ENCODE measurements around the gene MYORG. TPM values are rescaled to one million over a fixed set of nuclear protein-coding genes. Genes with fewer than 3 reads are reported as not detected.

The MYORG gene
- total and polyA plus RNA-seq, 10 of the 15 experiments (the other 5 are each of a cell fraction or from before 2014, with no cell fraction given), result 0.05 to 0.36 (median 0.10) TPM; not detected in 1

GRCh38 chr9:34379334-34380033 is 2.8 kb upstream of the MYORG start:
- H3K36me3 ChIP-seq (ENCODE audit: control insufficient read depth in 2 of 2, insufficient read depth in 2 of 2, low read length in 1 of 2), result no peaks in the 10 kb centered on the region
- FAIRE-seq, result peak; percentile 99
- no peak overlapping the region for H3K27ac ChIP-seq (ENCODE audit: control insufficient read depth, insufficient read depth)
- TF ChIP-seq CUX1 (IDR thresholded peaks at IDR 0.05; ENCODE audit: insufficient replicate concordance, low read depth, low read length), result no peak
- peak; percentile 75 for TF ChIP-seq NR2F1 (conservative IDR thresholded peaks at IDR 0.05)
- peak; percentile 35; the same call in 1 of the 2 replicates for TF ChIP-seq PKNOX1 (IDR thresholded peaks at IDR 0.05)
- TF ChIP-seq TAF1 (IDR thresholded peaks at IDR 0.05; ENCODE audit: borderline replicate concordance, low read depth, low read length), result no peak
- TF ChIP-seq CREM (IDR thresholded peaks at IDR 0.05; ENCODE audit: low read depth), result peak; percentile 42; the same call in 1 of the 2 replicates
- TF ChIP-seq SKIL (IDR thresholded peaks at IDR 0.05; ENCODE audit: low read depth, poor library complexity, severe bottlenecking), result peak; percentile 20
- peak; percentile 45; the same call in 1 of the 2 replicates for TF ChIP-seq JUNB (IDR thresholded peaks at IDR 0.05)
- TF ChIP-seq SIN3A (IDR thresholded peaks at IDR 0.05; ENCODE audit: low read depth, low read length), result peak; percentile 50; the same call in 1 of the 2 replicates
- no peak for TF ChIP-seq STAT1 (conservative IDR thresholded peaks at IDR 0.05)
- TF ChIP-seq SMC3 (IDR thresholded peaks at IDR 0.05; ENCODE audit: borderline replicate concordance, low read length), result peak; percentile 82
- TF ChIP-seq RAD21 (IDR thresholded peaks at IDR 0.05; ENCODE audit: insufficient read depth, low read depth, low read length), result peak; percentile 85

More at GRCh38 chr9:34379334-34380033, 2.8 kb upstream of the MYORG start:
- Histone ChIP-seq H3K4me2 (ENCODE audit: control insufficient read depth, insufficient read depth) (peak overlapping the region; percentile 97), H3K79me2 (ENCODE audit: control insufficient read depth, insufficient read depth, low read length) (no peaks in the 10 kb centered on the region), H3K4me3 (peak overlapping the region; percentile 64), H3K9me3 (replicated peaks; ENCODE audit: control insufficient read depth, insufficient read depth, low read length) (no peaks in the 10 kb centered on the region), H3K27me3 (replicated peaks in 1 of 2; ENCODE audit: control insufficient read depth in 2 of 2, insufficient read depth in 2 of 2, low read length in 1 of 2) (peaks cover 5 to 12% of the 10 kb centered on the region in 2 experiments), H4K20me1 (ENCODE audit: control insufficient read depth, insufficient read depth) (no peaks in the 10 kb centered on the region), H3K4me1 (ENCODE audit: control insufficient read depth, insufficient read depth, low read length) (peaks cover 21% of the 10 kb centered on the region), H2AFZ (ENCODE audit: control insufficient read depth, low read depth, low read length) (peak overlapping the region; percentile 94), H3K9ac (ENCODE audit: control insufficient read depth, insufficient read depth, low read length) (peak overlapping the region; percentile 4; the same call in 1 of the 2 replicates)
- ChIA-PET POLR2A (no interaction called here), CTCF (interaction anchor here (0.6 to 7.9 kb wide), 19 partner anchors 8 to 572 kb away, joined by 3 to 134 read pairs (median 3); no protein-coding TSS in a partner anchor), SMC1A (ENCODE audit: uncharacterized antibody, unreplicated experiment) (interaction anchor here (1.1 to 8.7 kb wide), 3 partner anchors 46 to 305 kb away, joined by 4 to 73 read pairs (median 4); no protein-coding TSS in a partner anchor), RAD21 (ENCODE audit: unreplicated experiment) (interaction anchor here (0.5 to 1.2 kb wide), 5 partner anchors 10 to 483 kb away, joined by 3 to 12 read pairs (median 4); no protein-coding TSS in a partner anchor)
- in situ Hi-C loops (cut with MboI) (no loop called here), intact Hi-C loops (cut with micrococcal nuclease; ENCODE audit: unreplicated experiment) (loop anchor here (1.0 to 5.0 kb wide), 2 partner anchors 47 to 127 kb away; no protein-coding TSS in a partner anchor)
- peak; percentile 63 for ATAC-seq
- 2% methylated on average over 29 of the region's 35 CpGs for WGBS (ENCODE audit: insufficient coverage, insufficient replicate concordance, low lambda C conversion rate, missing lambda C conversion rate)
- no TSS peak for BruUV-seq (replicated peaks)
- DNase-seq (ENCODE audit: low read depth, low spot score), result peak; percentile 62

Measured in GM12878 (cell line).